DOHH2 (cell line): ENCODE results near the gene TPM2.

ENCODE experiments used
- H3F3A ChIP-seq: fragments of 200-600 bp; sonication (generic), shearing (Covaris generic); 2 replicates; pipeline ENCODE4 v1.6.0; 2016; ENCODE audit warnings: antibody characterized with exemption, mild to moderate bottlenecking; ENCODE audit not compliant: control insufficient read depth, insufficient read depth
- H3K27ac ChIP-seq: fragments of 200-600 bp; sonication (generic); 2 replicates; pipeline ENCODE4 v1.5.1; 2014; ENCODE audit warnings: low read depth, mild to moderate bottlenecking, low read length, moderate library complexity
- H3K27me3 ChIP-seq: fragments of 200-600 bp; sonication (generic); 2 replicates; pipeline ENCODE4 v1.6.1; 2014; ENCODE audit warnings: mild to moderate bottlenecking, low read length, mixed read lengths; ENCODE audit not compliant: control insufficient read depth
- H3K36me3 ChIP-seq: fragments of 200-600 bp; sonication (generic); 2 replicates; pipeline ENCODE4 v1.6.1; 2014; ENCODE audit warnings: mild to moderate bottlenecking, low read length, moderate library complexity, mixed read lengths; ENCODE audit not compliant: control insufficient read depth
- H3K4me1 ChIP-seq: fragments of 200-600 bp; sonication (generic); 2 replicates; pipeline ENCODE4 v1.6.1; 2014; ENCODE audit warnings: mild to moderate bottlenecking, low read length, mixed read lengths; ENCODE audit not compliant: control insufficient read depth
- H3K4me2 ChIP-seq: fragments of 200-600 bp; sonication (generic); 2 replicates; pipeline ENCODE4 v1.6.0; 2014; ENCODE audit warnings: mild to moderate bottlenecking, low read length, moderate library complexity
- H3K4me3 ChIP-seq: fragments of 200-600 bp; sonication (generic); 2 replicates; pipeline ENCODE4 v1.5.1; 2014; ENCODE audit warnings: mild to moderate bottlenecking, low read length, mixed read lengths
- H3K79me2 ChIP-seq: fragments of 200-600 bp; sonication (generic); 2 replicates; pipeline ENCODE4 v1.6.1; 2014; ENCODE audit warnings: mild to moderate bottlenecking, low read length, mixed read lengths; ENCODE audit not compliant: control insufficient read depth
- H3K9me2 ChIP-seq: fragments of 200-600 bp; sonication (generic); replicated peaks from 2 replicates; pipeline ENCODE4 v1.6.1; 2014; ENCODE audit warnings: mild to moderate bottlenecking, low read length, mixed read lengths; ENCODE audit not compliant: control insufficient read depth
- H3K9me3 ChIP-seq: fragments of 200-600 bp; sonication (generic); 2 replicates; pipeline ENCODE4 v1.6.1; 2014; ENCODE audit warnings: antibody characterized with exemption, low read length, mixed read lengths; ENCODE audit not compliant: control insufficient read depth, insufficient read depth
- H4K20me1 ChIP-seq: fragments of 200-600 bp; sonication (generic); 2 replicates; pipeline ENCODE4 v1.6.0; 2014; ENCODE audit warnings: low read depth, mild to moderate bottlenecking, antibody characterized with exemption, low read length, moderate library complexity; ENCODE audit not compliant: control insufficient read depth, insufficient read depth
- EZH2phosphoT487 ChIP-seq: fragments of 200-600 bp; sonication (generic); IDR thresholded peaks from 2 replicates; pipeline ENCODE4 v1.6.1; 2017; ENCODE audit warnings: borderline replicate concordance, mild to moderate bottlenecking, antibody characterized with exemption, low read length, moderate library complexity, mixed read lengths
- TF ChIP-seq, protein P1 (sequence below): fragments of 200-600 bp; sonication (generic); IDR thresholded peaks from one replicate; pipeline ENCODE4 v1.5.1; 2014; ENCODE audit warnings: antibody characterized with exemption, mild to moderate bottlenecking, low read depth, low read length; ENCODE audit not compliant: poor library complexity, severe bottlenecking

The TPM2 gene

DNA sequence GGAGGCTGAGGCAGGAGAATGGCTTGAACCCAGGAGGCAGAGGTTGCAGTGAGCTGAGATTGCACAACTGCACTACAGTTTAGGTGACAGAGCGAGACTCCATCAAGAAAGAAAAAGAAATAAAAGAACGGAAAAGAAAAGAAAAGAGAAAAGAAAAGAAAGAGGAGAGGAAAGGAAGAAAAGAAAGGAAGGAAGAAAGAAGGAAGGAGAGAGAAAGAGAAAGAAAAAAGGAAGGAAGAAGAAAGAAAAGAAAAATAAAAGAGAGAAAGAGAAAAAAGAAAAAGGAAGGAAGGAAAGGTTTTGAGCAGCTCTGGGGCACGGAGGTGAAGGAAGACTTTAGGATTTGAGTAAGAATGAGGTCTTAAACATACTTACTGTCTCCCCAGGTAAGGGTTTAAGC, 23.9 kb upstream of the TPM2 start:
- no peaks in the 10 kb centered on the region for H3K4me1 ChIP-seq
- no peaks in the 10 kb centered on the region for H3F3A ChIP-seq
- H3K9me2 ChIP-seq: no peaks in the 10 kb centered on the region
- no peak overlapping the region for H3K4me2 ChIP-seq
- no peak overlapping the region for H3K4me3 ChIP-seq
- H4K20me1 ChIP-seq: no peaks in the 10 kb centered on the region
- H3K79me2 ChIP-seq: no peaks in the 10 kb centered on the region
- peaks cover 89% of the 10 kb centered on the region for H3K36me3 ChIP-seq
- H3K27me3 ChIP-seq: no peaks in the 10 kb centered on the region
- TF ChIP-seq, protein P1, sequence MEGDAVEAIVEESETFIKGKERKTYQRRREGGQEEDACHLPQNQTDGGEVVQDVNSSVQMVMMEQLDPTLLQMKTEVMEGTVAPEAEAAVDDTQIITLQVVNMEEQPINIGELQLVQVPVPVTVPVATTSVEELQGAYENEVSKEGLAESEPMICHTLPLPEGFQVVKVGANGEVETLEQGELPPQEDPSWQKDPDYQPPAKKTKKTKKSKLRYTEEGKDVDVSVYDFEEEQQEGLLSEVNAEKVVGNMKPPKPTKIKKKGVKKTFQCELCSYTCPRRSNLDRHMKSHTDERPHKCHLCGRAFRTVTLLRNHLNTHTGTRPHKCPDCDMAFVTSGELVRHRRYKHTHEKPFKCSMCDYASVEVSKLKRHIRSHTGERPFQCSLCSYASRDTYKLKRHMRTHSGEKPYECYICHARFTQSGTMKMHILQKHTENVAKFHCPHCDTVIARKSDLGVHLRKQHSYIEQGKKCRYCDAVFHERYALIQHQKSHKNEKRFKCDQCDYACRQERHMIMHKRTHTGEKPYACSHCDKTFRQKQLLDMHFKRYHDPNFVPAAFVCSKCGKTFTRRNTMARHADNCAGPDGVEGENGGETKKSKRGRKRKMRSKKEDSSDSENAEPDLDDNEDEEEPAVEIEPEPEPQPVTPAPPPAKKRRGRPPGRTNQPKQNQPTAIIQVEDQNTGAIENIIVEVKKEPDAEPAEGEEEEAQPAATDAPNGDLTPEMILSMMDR: no peak
- TF ChIP-seq EZH2phosphoT487: no peak
- H3K27ac ChIP-seq: no peak overlapping the region
- no peaks in the 10 kb centered on the region for H3K9me3 ChIP-seq

DNA sequence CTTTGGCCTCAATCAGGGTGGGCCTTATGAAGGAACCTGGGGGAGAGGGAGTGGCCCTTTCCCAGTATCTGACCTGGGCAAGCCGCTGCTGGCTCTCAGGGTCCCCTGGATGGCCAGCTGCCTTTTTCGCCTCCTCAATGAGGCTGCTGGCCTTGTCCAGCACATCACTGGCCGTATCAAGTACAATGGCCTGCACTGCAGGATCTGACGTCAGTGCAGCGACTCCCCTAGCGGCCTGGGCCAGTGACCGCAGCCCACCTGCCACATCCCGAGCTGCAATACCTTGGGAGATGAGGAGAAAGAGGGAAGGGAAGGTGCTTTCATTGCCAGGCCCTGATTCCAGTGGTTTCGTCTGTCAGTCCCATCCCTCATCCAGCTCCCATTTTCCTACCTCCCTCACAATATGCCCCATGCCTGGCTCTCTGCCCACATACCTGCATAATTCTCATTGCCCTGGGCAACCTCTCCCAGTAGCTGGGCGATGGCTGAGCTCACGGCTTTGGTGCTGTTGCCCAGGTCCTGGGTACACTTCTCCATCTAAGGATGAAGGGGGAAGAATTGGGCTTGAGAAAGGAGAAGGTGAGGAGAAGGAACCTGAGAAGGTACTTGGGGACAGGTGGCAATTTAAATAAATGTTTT, 23.2 kb upstream of the TPM2 start:
- H3K27me3 ChIP-seq: no peaks in the 10 kb centered on the region
- peaks cover 89% of the 10 kb centered on the region for H3K36me3 ChIP-seq
- H3F3A ChIP-seq: no peaks in the 10 kb centered on the region
- H3K9me2 ChIP-seq: no peaks in the 10 kb centered on the region
- no peak for TF ChIP-seq EZH2phosphoT487
- TF ChIP-seq, protein P1: no peak
- H3K9me3 ChIP-seq: no peaks in the 10 kb centered on the region
- no peak overlapping the region for H3K4me2 ChIP-seq
- no peaks in the 10 kb centered on the region for H3K4me1 ChIP-seq
- H3K27ac ChIP-seq: no peak overlapping the region
- no peak overlapping the region for H3K4me3 ChIP-seq
- H4K20me1 ChIP-seq: no peaks in the 10 kb centered on the region
- no peaks in the 10 kb centered on the region for H3K79me2 ChIP-seq

DNA sequence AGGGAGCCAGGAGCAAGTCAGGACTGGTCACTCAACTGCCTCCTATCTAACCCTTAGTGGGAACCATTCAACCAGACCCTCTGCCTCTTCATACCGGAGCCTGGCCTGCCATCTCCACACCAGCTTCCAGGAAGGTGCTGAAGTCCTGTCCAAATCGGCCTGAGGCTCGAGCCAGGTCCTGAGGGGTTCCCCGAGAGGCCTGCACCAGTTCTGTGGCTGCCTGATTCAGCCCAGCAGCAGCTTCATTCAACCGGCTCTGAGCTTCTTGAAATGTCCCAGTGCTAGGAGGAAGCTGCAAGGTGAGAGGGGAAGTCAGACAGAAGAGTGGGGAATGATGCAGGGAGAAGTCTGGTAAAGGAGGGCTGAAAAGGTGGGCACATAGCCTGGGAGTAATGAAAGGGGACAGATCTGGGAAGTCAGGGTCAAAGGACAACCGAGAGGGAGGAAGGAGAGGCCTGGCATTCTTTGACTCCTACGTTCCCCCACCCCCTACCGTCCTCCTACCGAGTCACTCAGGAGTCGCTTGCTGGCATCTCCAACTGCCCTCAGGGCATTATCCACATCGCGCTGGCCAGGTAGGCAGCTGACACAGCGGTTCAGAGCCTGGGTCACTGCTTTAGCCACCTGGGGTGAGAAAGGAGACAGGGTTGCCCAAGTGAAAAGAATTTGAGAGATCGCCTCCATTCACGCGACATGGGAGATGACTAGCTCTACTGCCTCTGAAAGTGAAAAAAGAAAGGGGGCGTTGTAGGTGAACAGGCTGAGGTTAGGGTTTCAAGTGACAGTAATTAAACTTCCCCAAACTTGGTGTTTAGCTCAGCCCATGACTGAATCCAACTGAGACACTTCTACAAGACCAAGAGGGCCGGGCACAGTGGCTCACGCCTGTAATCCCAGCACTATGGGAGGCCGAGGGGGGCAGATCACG, 22.0 kb upstream of the TPM2 start:
- Histone ChIP-seq H3K27me3 (no peaks in the 10 kb centered on the region), H3F3A (no peaks in the 10 kb centered on the region), H3K4me1 (no peaks in the 10 kb centered on the region), H3K4me3 (no peak overlapping the region), H3K9me3 (no peaks in the 10 kb centered on the region), H3K36me3 (peaks cover 89% of the 10 kb centered on the region), H3K79me2 (no peaks in the 10 kb centered on the region), H3K27ac (no peak overlapping the region), H3K4me2 (no peak overlapping the region), H3K9me2 (no peaks in the 10 kb centered on the region), H4K20me1 (no peaks in the 10 kb centered on the region)
- TF ChIP-seq, protein P1: no peak
- TF ChIP-seq EZH2phosphoT487: no peak
